ENCODE measurements around the gene BST2. TPM values are rescaled to one million over a fixed set of nuclear protein-coding genes. Genes with fewer than 3 reads are reported as not detected.

Gene BST2
- 100 to 1,000 TPM; 130 to 149 (median 140) TPM for polyA plus RNA-seq (ENCODE audit: insufficient read length in 3 of 3)
- long read RNA-seq, donor 1, transcript BST2-201 (5 exons, 1,019 nt) = major isoform, 133 of 150 reads
- long read RNA-seq, donor 1, partial matches to known transcripts = 17 of 150 reads
- long read RNA-seq, donor 1, other reads (novel, unspliced or antisense) = 0 of 150 reads
- long read RNA-seq, donor 2, transcript BST2-201 (5 exons, 1,019 nt) = major isoform, 191 of 237 reads
- long read RNA-seq, donor 2, partial matches to known transcripts = 23 of 237 reads
- long read RNA-seq, donor 2, other reads (novel, unspliced or antisense) = 23 of 237 reads
- long read RNA-seq, donor 3, transcript BST2-201 (5 exons, 1,019 nt) = major isoform, 152 of 185 reads
- long read RNA-seq, donor 3, partial matches to known transcripts = 16 of 185 reads
- long read RNA-seq, donor 3, other reads (novel, unspliced or antisense) = 16 of 185 reads
- long read RNA-seq, donor 4, transcript BST2-201 (5 exons, 1,019 nt) = major isoform, 138 of 156 reads
- long read RNA-seq, donor 4, partial matches to known transcripts = 7 of 156 reads
- long read RNA-seq, donor 4, other reads (novel, unspliced or antisense) = 11 of 156 reads
- long read RNA-seq, donor 5, transcript BST2-201 (5 exons, 1,019 nt) = major isoform, 62 of 63 reads
- long read RNA-seq, donor 5, partial matches to known transcripts = 0 of 63 reads
- long read RNA-seq, donor 5, other reads (novel, unspliced or antisense) = 0 of 63 reads
- long read RNA-seq, donor 6, transcript BST2-201 (5 exons, 1,019 nt) = major isoform, 137 of 159 reads
- long read RNA-seq, donor 6, partial matches to known transcripts = 15 of 159 reads
- long read RNA-seq, donor 6, other reads (novel, unspliced or antisense) = 6 of 159 reads
- long read RNA-seq, donor 7, transcript BST2-201 (5 exons, 1,019 nt) = major isoform, 99 of 126 reads
- long read RNA-seq, donor 7, partial matches to known transcripts = 25 of 126 reads
- long read RNA-seq, donor 7, other reads (novel, unspliced or antisense) = 0 of 126 reads
- long read RNA-seq, donor 8, transcript BST2-201 (5 exons, 1,019 nt) = major isoform, 30 of 36 reads
- long read RNA-seq, donor 8, partial matches to known transcripts = 6 of 36 reads
- long read RNA-seq, donor 8, other reads (novel, unspliced or antisense) = 0 of 36 reads
- long read RNA-seq, donor 9, transcript BST2-201 (5 exons, 1,019 nt) = major isoform, 173 of 213 reads
- long read RNA-seq, donor 9, partial matches to known transcripts = 23 of 213 reads
- long read RNA-seq, donor 9, other reads (novel, unspliced or antisense) = 13 of 213 reads
- long read RNA-seq, donor 10, transcript BST2-201 (5 exons, 1,019 nt) = major isoform, 119 of 165 reads
- long read RNA-seq, donor 10, partial matches to known transcripts = 36 of 165 reads
- long read RNA-seq, donor 10, other reads (novel, unspliced or antisense) = 7 of 165 reads
- long read RNA-seq, donor 11, transcript BST2-201 (5 exons, 1,019 nt) = major isoform, 63 of 66 reads
- long read RNA-seq, donor 11, partial matches to known transcripts = 0 of 66 reads
- long read RNA-seq, donor 11, other reads (novel, unspliced or antisense) = 0 of 66 reads
- long read RNA-seq, donor 12, transcript BST2-201 (5 exons, 1,019 nt) = major isoform, 138 of 175 reads
- long read RNA-seq, donor 12, partial matches to known transcripts = 22 of 175 reads
- long read RNA-seq, donor 12, other reads (novel, unspliced or antisense) = 13 of 175 reads
- long read RNA-seq, donor 13, transcript BST2-201 (5 exons, 1,019 nt) = major isoform, 81 of 104 reads
- long read RNA-seq, donor 13, partial matches to known transcripts = 22 of 104 reads
- long read RNA-seq, donor 13, other reads (novel, unspliced or antisense) = 0 of 104 reads
- long read RNA-seq, donor 14 = 0 reads
- long read RNA-seq, donor 15 = 0 reads
- long read RNA-seq, donor 16, transcript BST2-201 (5 exons, 1,019 nt) = major isoform, 164 of 344 reads
- long read RNA-seq, donor 16, partial matches to known transcripts = 108 of 344 reads
- long read RNA-seq, donor 16, other reads (novel, unspliced or antisense) = 71 of 344 reads

- DNase-seq = peak; percentile 73
These were observed at the start of gene BST2 for GRCh38 chr19:17405250-17406045. BST2 (minus strand) TSS chr19:17405630; CDS start chr19:17405575, 55 bp downstream.

- DNase-seq = no peak
These were observed 49.2 kb upstream of the BST2 start for GRCh38 chr19:17454576-17455071.

- no peak for DNase-seq
These were observed 46.4 kb upstream of the BST2 start for GRCh38 chr19:17451820-17452219.

GRCh38 chr19:17450264-17451075 is 45.0 kb upstream of the BST2 start:
- DNase-seq = no peak

GRCh38 chr19:17448131-17448967 is 42.9 kb upstream of the BST2 start, which contains the start of gene TMEM221:
TMEM221 (minus strand) TSS chr19:17448668; CDS start chr19:17448462, 206 bp downstream.
- peak; percentile 55 for DNase-seq

GRCh38 chr19:17447704-17448130 is 42.3 kb upstream of the BST2 start:
- no peak for DNase-seq

- DNase-seq = no peak
These were observed 40.2 kb upstream of the BST2 start for GRCh38 chr19:17445526-17446165.

GRCh38 chr19:17441241-17442021 is 36.0 kb upstream of the BST2 start:
- no peak for DNase-seq

- no peak for DNase-seq
These were observed 31.4 kb upstream of the BST2 start for GRCh38 chr19:17436874-17437267.

- no peak for DNase-seq
These were observed 30.9 kb upstream of the BST2 start for GRCh38 chr19:17436094-17436873.

GRCh38 chr19:17435218-17435617 is 29.8 kb upstream of the BST2 start:
- no peak for DNase-seq

GRCh38 chr19:17431417-17431816 is 26.0 kb upstream of the BST2 start:
- no peak for DNase-seq

- DNase-seq = no peak
These were observed 24.2 kb upstream of the BST2 start for GRCh38 chr19:17429641-17430113.

GRCh38 chr19:17424743-17425365 is 19.4 kb upstream of the BST2 start:
- peak; percentile 81 for DNase-seq
